ENCODE results near the gene ZNF335. TPM values are rescaled to one million over a fixed set of nuclear protein-coding genes. Genes with fewer than 3 reads are reported as not detected.

ZNF335 gene
- polyA plus RNA-seq, 2 donors, result 10.7 to 18.0 TPM

DNA sequence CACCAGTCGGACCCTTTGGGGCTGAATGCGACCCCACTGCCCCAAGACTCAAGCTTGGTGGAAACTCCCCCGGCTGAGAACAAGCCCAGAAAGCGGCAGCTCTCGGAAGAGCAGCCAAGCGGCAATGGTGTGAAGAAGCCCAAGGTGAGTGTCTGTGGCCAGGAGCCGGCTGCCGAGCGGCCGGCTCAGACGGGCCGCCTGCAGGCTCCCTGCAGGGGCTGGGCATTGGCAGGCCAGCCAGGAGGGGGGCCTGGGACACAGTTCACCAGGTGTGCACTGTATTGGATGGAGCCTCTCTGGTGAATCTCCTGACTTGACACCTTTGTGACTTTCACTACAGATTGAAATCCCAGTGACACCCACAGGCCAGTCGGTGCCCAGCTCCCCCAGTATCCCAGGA, 31.5 kb downstream of the ZNF335 start:
- whole genome bisulfite sequencing, 2 donors, result 89 to 94% methylated on average over 13 of the region's 13 CpGs
- Histone ChIP-seq H3K4me1 (ENCODE audit: control insufficient read depth in 2 of 2, insufficient read depth in 2 of 2, low read length in 1 of 2) (peaks cover 0 to 15% of the 10 kb centered on the region in 2 donors), H3K27me3 (ENCODE audit: control insufficient read depth in 1 of 2, insufficient read depth in 2 of 2, low read length in 2 of 2) (no peaks in the 10 kb centered on the region), H3K27ac (ENCODE audit: low read depth in 2 of 2, low read length in 1 of 2) (no peak overlapping the region), H3K9me3 (ENCODE audit: control insufficient read depth in 2 of 2, insufficient read depth in 1 of 2, low read depth in 1 of 2, low read length in 1 of 2) (no peaks in the 10 kb centered on the region), H3K4me3 (ENCODE audit: low read depth in 1 of 2, low read length in 2 of 2) (no peak overlapping the region), H3K36me3 (ENCODE audit: control insufficient read depth in 2 of 2, insufficient read depth in 2 of 2, low read length in 1 of 2) (peaks cover 19 to 46% of the 10 kb centered on the region in 2 donors)

DNA sequence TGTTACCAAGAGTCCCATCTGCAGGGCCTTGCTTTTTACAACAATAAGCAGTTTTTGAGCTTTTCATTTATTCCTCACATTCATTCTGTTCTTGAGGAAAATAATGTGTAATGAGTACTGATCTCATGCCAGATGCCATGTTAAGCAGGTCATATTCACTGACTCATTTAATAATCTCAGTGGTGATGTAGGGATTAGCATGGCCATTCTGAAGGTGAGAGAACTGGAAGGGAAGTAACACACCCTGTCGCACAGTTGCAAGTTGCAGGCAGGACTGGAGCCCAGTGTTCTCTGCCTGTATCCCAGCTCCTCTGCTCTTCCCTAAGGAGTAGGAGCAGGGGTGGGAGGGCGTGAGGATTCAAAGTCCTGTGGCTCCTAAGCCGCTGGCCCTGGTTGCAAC, 31.9 kb downstream of the ZNF335 start:
- WGBS, 2 donors, result 84 to 94% methylated on average over 3 of the region's 3 CpGs
- Histone ChIP-seq H3K27ac (ENCODE audit: low read depth in 2 of 2, low read length in 1 of 2) (no peak overlapping the region), H3K9me3 (ENCODE audit: control insufficient read depth in 2 of 2, insufficient read depth in 1 of 2, low read depth in 1 of 2, low read length in 1 of 2) (no peaks in the 10 kb centered on the region), H3K27me3 (ENCODE audit: control insufficient read depth in 1 of 2, insufficient read depth in 2 of 2, low read length in 2 of 2) (no peaks in the 10 kb centered on the region), H3K4me3 (ENCODE audit: low read depth in 1 of 2, low read length in 2 of 2) (no peak overlapping the region), H3K36me3 (ENCODE audit: control insufficient read depth in 2 of 2, insufficient read depth in 2 of 2, low read length in 1 of 2) (peaks cover 16 to 42% of the 10 kb centered on the region in 2 donors), H3K4me1 (ENCODE audit: control insufficient read depth in 2 of 2, insufficient read depth in 2 of 2, low read length in 1 of 2) (peaks cover 0 to 12% of the 10 kb centered on the region in 2 donors)

DNA sequence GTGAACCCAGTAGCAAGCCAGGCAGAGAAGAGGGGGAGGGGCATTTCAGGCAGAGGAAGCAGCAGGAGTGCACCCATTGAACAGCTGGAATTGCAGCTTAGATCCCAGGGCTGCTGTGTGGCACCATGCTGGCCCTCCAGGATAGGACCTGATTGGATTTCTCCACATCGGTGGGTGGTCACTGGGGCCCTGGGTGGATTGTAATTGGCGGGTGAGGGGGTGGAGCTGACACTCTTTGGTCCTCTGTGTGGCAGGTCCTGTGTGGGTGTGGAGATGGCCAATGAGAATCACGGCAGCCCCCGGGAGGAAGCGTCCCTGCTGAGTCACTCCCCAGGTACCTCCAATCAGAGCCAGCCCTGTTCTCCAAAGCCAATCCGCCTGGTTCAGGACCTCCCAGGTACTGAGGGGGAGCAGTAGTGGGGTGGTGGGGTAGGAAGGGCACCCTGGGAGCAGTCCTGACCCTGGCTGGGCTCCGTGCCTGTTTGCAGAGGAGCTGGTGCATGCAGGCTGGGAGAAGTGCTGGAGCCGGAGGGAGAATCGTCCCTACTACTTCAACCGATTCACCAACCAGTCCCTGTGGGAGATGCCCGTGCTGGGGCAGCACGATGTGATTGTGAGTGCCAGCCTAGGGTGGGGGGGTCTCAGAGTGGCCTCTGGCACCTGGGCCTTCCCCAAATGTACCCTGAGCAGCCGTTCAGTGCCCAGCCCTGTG, 33.1 kb downstream of the ZNF335 start:
- H3K36me3 ChIP-seq (ENCODE audit: control insufficient read depth in 2 of 2, insufficient read depth in 2 of 2, low read length in 1 of 2), result peaks cover 12 to 37% of the 10 kb centered on the region in 2 donors

DNA sequence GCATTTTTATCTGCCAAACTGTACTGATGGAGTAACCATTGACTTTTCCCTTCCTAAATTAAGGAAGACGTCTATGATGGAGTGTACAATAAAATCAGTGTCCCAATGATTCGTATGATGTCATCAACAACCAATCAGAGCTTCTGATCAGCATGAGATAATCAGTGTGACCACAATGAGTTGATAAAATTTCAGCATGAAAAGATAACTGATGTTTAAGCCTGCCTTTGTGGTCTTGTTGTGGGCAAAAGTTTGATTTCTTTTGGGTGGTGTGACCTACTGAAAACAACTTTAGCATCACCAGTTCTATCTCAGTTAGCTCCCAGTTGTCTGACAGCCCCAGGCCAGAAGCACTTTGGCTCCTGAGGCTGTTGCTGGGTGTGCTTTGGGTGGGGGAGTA, 34.2 kb downstream of the ZNF335 start:
- Histone ChIP-seq H3K4me3 (ENCODE audit: low read depth in 1 of 2, low read length in 2 of 2) (no peak overlapping the region), H3K4me1 (ENCODE audit: control insufficient read depth in 2 of 2, insufficient read depth in 2 of 2, low read length in 1 of 2) (peaks cover 2 to 8% of the 10 kb centered on the region in 2 donors), H3K36me3 (ENCODE audit: control insufficient read depth in 2 of 2, insufficient read depth in 2 of 2, low read length in 1 of 2) (peaks cover 12 to 27% of the 10 kb centered on the region in 2 donors), H3K27me3 (ENCODE audit: control insufficient read depth in 1 of 2, insufficient read depth in 2 of 2, low read length in 2 of 2) (no peaks in the 10 kb centered on the region), H3K9me3 (ENCODE audit: control insufficient read depth in 2 of 2, insufficient read depth in 1 of 2, low read depth in 1 of 2, low read length in 1 of 2) (no peaks in the 10 kb centered on the region), H3K27ac (ENCODE audit: low read depth in 2 of 2, low read length in 1 of 2) (no peak overlapping the region)
- WGBS, 2 donors, result 69 to 73% methylated on average over 2 of the region's 2 CpGs

More for the DNA sequence above, 33.1 kb downstream of the ZNF335 start:
- Histone ChIP-seq H3K27me3 (ENCODE audit: control insufficient read depth in 1 of 2, insufficient read depth in 2 of 2, low read length in 2 of 2) (no peaks in the 10 kb centered on the region), H3K4me1 (ENCODE audit: control insufficient read depth in 2 of 2, insufficient read depth in 2 of 2, low read length in 1 of 2) (peaks cover 0 to 9% of the 10 kb centered on the region in 2 donors), H3K4me3 (ENCODE audit: low read depth in 1 of 2, low read length in 2 of 2) (no peak overlapping the region), H3K27ac (ENCODE audit: low read depth in 2 of 2, low read length in 1 of 2) (no peak overlapping the region), H3K9me3 (ENCODE audit: control insufficient read depth in 2 of 2, insufficient read depth in 1 of 2, low read depth in 1 of 2, low read length in 1 of 2) (no peaks in the 10 kb centered on the region)
- WGBS, 2 donors, result 90 to 91% methylated on average over 13 of the region's 13 CpGs

DNA sequence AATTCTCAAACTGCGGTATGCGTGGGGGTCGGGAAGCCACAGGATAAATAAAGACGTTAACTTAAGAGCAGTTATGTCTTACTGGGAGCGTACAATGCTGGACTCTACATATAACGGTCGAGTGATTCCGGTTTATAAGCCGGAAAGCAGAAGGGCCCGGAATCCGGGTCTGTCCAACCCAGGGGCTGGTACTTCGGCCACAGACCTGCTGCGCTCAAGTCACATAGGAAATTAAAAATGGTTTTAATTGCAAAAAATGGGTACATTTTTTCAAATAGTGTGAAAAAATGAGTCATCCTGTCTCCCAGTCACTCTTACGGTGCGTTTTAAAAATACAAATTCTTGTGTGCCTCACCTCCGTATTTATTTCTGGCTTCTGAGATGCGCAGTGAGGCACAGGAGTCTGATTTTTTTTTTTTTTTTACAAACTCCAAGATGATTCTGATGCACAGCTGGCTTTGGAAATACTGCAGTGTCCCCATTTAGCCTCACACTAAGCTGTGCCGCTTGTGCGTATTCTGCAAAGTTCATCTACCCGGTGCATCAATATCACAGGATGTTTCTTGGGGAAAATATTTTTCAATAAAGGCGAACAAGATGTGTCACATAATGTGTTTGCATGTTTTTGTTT, 36.5 kb downstream of the ZNF335 start:
- Histone ChIP-seq H3K4me1 (ENCODE audit: control insufficient read depth in 2 of 2, insufficient read depth in 2 of 2, low read length in 1 of 2) (peaks cover 2 to 5% of the 10 kb centered on the region in 2 donors), H3K4me3 (ENCODE audit: low read depth in 1 of 2, low read length in 2 of 2) (peak overlapping the region; percentile 46 to 85), H3K27me3 (ENCODE audit: control insufficient read depth in 1 of 2, insufficient read depth in 2 of 2, low read length in 2 of 2) (no peaks in the 10 kb centered on the region), H3K27ac (ENCODE audit: low read depth in 2 of 2, low read length in 1 of 2) (peak overlapping the region; percentile 66 to 88), H3K36me3 (ENCODE audit: control insufficient read depth in 2 of 2, insufficient read depth in 2 of 2, low read length in 1 of 2) (peaks cover 12 to 19% of the 10 kb centered on the region in 2 donors), H3K9me3 (ENCODE audit: control insufficient read depth in 2 of 2, insufficient read depth in 1 of 2, low read depth in 1 of 2, low read length in 1 of 2) (no peaks in the 10 kb centered on the region)
- WGBS, 2 donors, result 9% methylated on average over 21 of the region's 21 CpGs

DNA sequence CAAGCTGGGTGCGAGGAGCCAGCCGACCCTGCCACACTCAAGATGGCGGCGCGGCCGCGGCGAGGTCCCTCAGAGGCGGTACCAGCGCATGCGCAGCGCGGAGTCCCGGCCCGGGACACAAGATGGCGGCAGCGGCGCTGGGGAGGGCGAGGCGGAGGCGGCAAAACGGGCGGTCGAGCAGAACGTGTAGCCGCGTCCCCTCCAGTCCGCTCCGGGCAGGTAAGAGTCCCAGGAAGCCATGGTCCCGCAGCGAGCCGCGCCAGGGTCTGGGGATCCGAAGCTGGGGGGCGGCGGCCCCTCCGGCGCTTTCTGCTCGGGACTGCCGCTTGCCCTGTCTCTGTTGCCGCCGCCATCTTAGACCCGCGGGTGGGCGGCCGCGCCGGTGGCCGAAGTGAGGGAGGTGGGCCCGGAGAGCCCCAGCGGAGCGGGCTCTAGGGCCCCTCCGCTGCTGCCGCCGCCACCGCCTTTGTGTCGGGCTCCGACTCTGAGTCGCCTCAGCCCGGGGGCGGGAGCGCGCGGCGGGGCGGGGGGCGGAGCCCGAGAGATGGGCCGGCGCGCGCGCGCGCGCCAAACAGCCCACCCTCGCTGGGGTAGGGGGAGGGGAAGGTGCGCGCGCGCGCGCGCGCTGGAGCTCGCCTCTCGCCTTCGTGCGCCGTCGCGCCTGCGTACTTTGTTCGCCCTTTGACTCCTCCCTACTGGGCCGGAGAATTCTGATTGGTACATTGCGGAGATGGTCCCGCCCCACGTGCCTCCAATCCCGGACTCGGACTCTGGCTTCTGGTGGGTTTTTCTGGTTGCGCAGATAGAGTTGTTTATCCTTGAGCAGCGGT, 37.2 kb downstream of the ZNF335 start, which contains the start of gene PCIF1:
TSS of gene PCIF1 (plus strand) at position 98 of the 830 bp plus-strand sequence. CDS start 4,317 bp downstream, outside the sequence.
- H3K27me3 ChIP-seq (ENCODE audit: control insufficient read depth in 1 of 2, insufficient read depth in 2 of 2, low read length in 2 of 2), result no peaks in the 10 kb centered on the region
- peaks cover 11 to 12% of the 10 kb centered on the region in 2 donors for H3K36me3 ChIP-seq (ENCODE audit: control insufficient read depth in 2 of 2, insufficient read depth in 2 of 2, low read length in 1 of 2)
- H3K4me3 ChIP-seq (ENCODE audit: low read depth in 1 of 2, low read length in 2 of 2), result peak within 1 kb of the TSS; percentile 85 to 88
- peak within 1 kb of the TSS; percentile 99 to 100 for H3K27ac ChIP-seq (ENCODE audit: low read depth in 2 of 2, low read length in 1 of 2)
- 0 to 1% methylated on average over 55 to 102 of the region's 102 CpGs for WGBS, 2 donors
- peaks cover 2 to 5% of the 10 kb centered on the region in 2 donors for H3K4me1 ChIP-seq (ENCODE audit: control insufficient read depth in 2 of 2, insufficient read depth in 2 of 2, low read length in 1 of 2)
- no peaks in the 10 kb centered on the region for H3K9me3 ChIP-seq (ENCODE audit: control insufficient read depth in 2 of 2, insufficient read depth in 1 of 2, low read depth in 1 of 2, low read length in 1 of 2)

DNA sequence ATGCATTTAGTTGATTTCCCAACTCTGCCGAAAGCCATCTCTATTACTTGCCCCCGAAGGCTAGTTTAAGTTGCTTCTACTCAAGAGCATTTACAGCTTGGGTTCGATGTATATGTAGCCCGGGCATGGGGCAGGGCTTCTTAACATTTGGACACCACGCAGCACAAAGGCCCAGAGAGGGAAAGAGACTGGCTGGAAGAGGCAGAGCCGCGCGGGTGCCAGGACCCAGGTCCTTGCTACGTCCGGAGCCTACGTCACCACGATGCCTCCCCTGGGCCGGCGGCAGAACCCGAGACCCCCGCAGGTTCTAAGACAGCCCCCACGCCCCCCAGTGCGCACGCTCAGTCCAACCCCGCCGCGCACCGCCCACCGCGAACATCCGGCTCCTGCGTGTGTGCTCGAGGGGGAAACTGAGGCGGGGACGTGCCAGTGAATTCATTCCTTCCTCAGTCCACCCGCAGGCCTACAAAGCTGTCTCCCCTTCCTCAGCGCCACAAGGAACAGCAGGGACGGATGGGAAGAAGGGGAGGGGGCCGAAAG, 37.9 kb downstream of the ZNF335 start:
- WGBS, 2 donors, result 1 to 2% methylated on average over 32 to 34 of the region's 34 CpGs
- peaks cover 2 to 5% of the 10 kb centered on the region in 2 donors for H3K4me1 ChIP-seq (ENCODE audit: control insufficient read depth in 2 of 2, insufficient read depth in 2 of 2, low read length in 1 of 2)
- H3K9me3 ChIP-seq (ENCODE audit: control insufficient read depth in 2 of 2, insufficient read depth in 1 of 2, low read depth in 1 of 2, low read length in 1 of 2), result no peaks in the 10 kb centered on the region

DNA sequence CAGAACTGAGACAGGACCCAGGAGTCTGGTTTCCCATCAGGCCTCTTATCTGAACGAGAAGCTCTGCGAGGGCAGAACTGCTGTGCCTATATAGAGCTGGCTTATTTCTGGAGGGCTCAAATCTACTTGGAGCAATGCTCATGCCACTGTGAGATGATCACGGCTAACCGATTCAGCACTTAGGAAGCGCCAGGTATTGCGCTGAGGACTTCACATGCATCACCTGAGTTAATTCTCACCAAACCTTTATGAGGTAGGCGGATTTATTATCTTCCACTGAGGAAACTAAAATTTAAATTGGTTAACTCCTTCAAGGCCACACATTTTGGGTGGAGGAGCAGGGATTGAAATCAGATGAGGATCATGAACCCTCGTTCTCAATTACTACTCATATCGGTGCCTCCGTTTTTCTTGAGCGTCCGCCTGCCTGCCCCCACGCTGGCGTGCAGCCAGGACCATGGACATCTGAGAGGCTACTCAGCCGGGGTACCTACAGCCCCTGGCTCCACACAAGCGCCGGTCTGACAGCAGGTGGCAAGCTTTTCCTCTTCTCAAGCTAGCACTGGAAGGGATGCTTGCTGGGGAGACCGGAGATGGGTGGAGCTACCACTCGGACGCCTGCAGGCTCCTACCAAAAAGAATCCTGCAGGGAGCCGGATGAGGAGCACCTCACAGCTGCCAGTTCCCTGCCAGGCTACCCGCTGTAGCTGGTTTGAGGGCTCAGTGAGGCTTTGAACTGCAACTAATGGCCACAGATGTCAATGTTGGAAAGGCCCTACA, 38.5 kb downstream of the ZNF335 start:
- peaks cover 2 to 5% of the 10 kb centered on the region in 2 donors for H3K4me1 ChIP-seq (ENCODE audit: control insufficient read depth in 2 of 2, insufficient read depth in 2 of 2, low read length in 1 of 2)
- H3K9me3 ChIP-seq (ENCODE audit: control insufficient read depth in 2 of 2, insufficient read depth in 1 of 2, low read depth in 1 of 2, low read length in 1 of 2), result no peaks in the 10 kb centered on the region
- peaks cover 2 to 5% of the 10 kb centered on the region in 2 donors for H3K36me3 ChIP-seq (ENCODE audit: control insufficient read depth in 2 of 2, insufficient read depth in 2 of 2, low read length in 1 of 2)
- peak overlapping the region; percentile 85 to 88 for H3K4me3 ChIP-seq (ENCODE audit: low read depth in 1 of 2, low read length in 2 of 2)
- peak overlapping the region; percentile 99 to 100 for H3K27ac ChIP-seq (ENCODE audit: low read depth in 2 of 2, low read length in 1 of 2)
- WGBS, 2 donors, result 20 to 24% methylated on average over 22 of the region's 22 CpGs
- no peaks in the 10 kb centered on the region for H3K27me3 ChIP-seq (ENCODE audit: control insufficient read depth in 1 of 2, insufficient read depth in 2 of 2, low read length in 2 of 2)

More for the DNA sequence above, 37.9 kb downstream of the ZNF335 start:
- Histone ChIP-seq H3K36me3 (ENCODE audit: control insufficient read depth in 2 of 2, insufficient read depth in 2 of 2, low read length in 1 of 2) (peaks cover 6 to 8% of the 10 kb centered on the region in 2 donors), H3K27ac (ENCODE audit: low read depth in 2 of 2, low read length in 1 of 2) (peak overlapping the region; percentile 99 to 100), H3K4me3 (ENCODE audit: low read depth in 1 of 2, low read length in 2 of 2) (peak overlapping the region; percentile 85 to 88), H3K27me3 (ENCODE audit: control insufficient read depth in 1 of 2, insufficient read depth in 2 of 2, low read length in 2 of 2) (no peaks in the 10 kb centered on the region)

Measured in esophagus (tissue), 2 donors.